NCI-H2029 (cell line): ENCODE results near the gene HSFX4.
"Not testable (repeated sequence)": the region's sequence is repeated elsewhere in the genome, so short reads cannot be mapped to it uniquely, and the experiment has no call there.

Experiments used
- DNase-seq: peaks from one replicate; lab custom pipeline; 2025; lab: John Stamatoyannopoulos, UW

HSFX4 gene

GRCh38 chrX:149929400-149929799, at the start of gene HSFX4:
HSFX4 (plus strand) TSS chrX:149929573; CDS start chrX:149929645, 72 bp downstream.
- not testable (repeated sequence) for DNase-seq

- DNase-seq: no peak
Measured at GRCh38 chrX:149881081-149881711, 48.2 kb upstream of the HSFX4 start, which contains the start of gene MAGEA8. MAGEA8 (plus strand) TSS chrX:149881183; CDS start chrX:149884273, 3,090 bp downstream.

- DNase-seq: not testable (repeated sequence)
Measured at GRCh38 chrX:149890828-149891227, 38.5 kb upstream of the HSFX4 start.

- DNase-seq: no peak
Measured at GRCh38 chrX:149898554-149898953, 30.8 kb upstream of the HSFX4 start.

GRCh38 chrX:149903889-149904748, 25.3 kb upstream of the HSFX4 start:
- no peak for DNase-seq

- DNase-seq: no peak
Measured at GRCh38 chrX:149908308-149908707, 21.1 kb upstream of the HSFX4 start.

GRCh38 chrX:149908727-149909126, 20.6 kb upstream of the HSFX4 start:
- DNase-seq: no peak

- DNase-seq: no peak
Measured at GRCh38 chrX:149909324-149910177, 19.8 kb upstream of the HSFX4 start.

GRCh38 chrX:149910178-149910695, 19.1 kb upstream of the HSFX4 start:
- no peak for DNase-seq

- no peak for DNase-seq
Measured at GRCh38 chrX:149916745-149917392, 12.5 kb upstream of the HSFX4 start.

- DNase-seq: not testable (repeated sequence)
Measured at GRCh38 chrX:149923836-149924235, 5.5 kb upstream of the HSFX4 start.

GRCh38 chrX:149924434-149924833, 4.9 kb upstream of the HSFX4 start:
- DNase-seq: not testable (repeated sequence)

- not testable (repeated sequence) for DNase-seq
Measured at GRCh38 chrX:149927245-149927963, 2.0 kb upstream of the HSFX4 start.

GRCh38 chrX:149927964-149928258, 1.5 kb upstream of the HSFX4 start:
- not testable (repeated sequence) for DNase-seq

GRCh38 chrX:149928635-149929034, 738 bp upstream of the HSFX4 start:
- DNase-seq: not testable (repeated sequence)

GRCh38 chrX:149931355-149931754, 2.0 kb downstream of the HSFX4 start:
- DNase-seq: not testable (repeated sequence)

GRCh38 chrX:149932150-149932549, 2.8 kb downstream of the HSFX4 start:
- DNase-seq: not testable (repeated sequence)

- DNase-seq: not testable (repeated sequence)
Measured at GRCh38 chrX:149932970-149933369, 3.6 kb downstream of the HSFX4 start.

GRCh38 chrX:149933547-149933946, 4.2 kb downstream of the HSFX4 start:
- not testable (repeated sequence) for DNase-seq

- DNase-seq: not testable (repeated sequence)
Measured at GRCh38 chrX:149937328-149937727, 8.0 kb downstream of the HSFX4 start.
